NCI-H82 treated with DMSO at 0.1 percent for 48 hours (cell line): ENCODE data around the gene OSBPL7.

Experiments
- DNase-seq: peaks from one replicate; lab custom pipeline; 2025; ENCODE audit not compliant: unreplicated experiment; lab: John Stamatoyannopoulos, UW

Gene OSBPL7

DNA sequence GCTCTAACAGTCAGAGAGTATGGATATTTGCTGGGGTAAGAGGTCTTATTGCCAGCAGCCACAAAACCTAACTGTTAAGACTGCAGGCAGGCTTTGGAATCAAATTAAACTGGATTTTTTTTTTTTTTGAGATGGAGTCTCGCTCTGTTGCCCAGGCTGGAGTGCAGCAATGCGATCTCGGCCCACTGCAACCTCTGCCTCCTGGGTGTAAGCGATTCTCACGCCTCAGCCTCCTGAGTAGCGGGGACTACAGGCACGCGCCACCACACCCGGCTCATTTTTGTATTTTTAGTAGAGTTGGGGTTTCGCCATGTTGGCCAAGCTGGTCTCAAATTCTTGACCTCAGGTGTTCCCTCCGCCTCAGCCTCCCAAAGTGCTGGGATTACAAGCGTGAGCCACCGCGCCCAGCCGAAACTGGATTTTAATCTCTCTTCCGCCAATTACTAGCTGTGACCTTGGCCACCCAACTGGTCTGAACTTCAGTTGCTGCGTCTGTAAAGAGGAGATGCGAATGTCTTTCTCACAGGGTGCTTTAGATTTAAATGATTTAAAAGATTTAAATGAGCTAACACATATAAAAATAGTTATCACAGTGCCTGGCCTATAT lies 8.9 kb upstream of the OSBPL7 start:
- DNase-seq: no peak

DNA sequence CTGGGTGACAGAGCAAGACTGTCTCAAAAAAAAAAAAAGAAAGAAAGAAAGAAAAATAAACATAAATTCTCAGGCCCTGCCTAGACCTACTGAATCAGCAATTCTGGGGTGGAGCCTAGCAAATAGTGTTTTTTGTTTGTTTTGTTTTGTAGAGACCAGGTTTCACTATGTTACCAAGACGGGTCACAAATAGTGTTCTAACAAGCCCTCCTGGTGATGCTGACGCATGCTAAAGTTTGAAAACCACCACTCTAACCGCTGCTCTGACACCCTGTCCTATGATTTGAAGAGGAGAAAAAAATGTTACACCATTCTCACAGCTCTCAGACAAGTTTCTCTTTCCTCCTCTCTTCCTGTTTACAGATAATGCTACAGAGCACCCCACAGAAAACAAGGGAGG lies 8.3 kb upstream of the OSBPL7 start:
- DNase-seq: no peak

DNA sequence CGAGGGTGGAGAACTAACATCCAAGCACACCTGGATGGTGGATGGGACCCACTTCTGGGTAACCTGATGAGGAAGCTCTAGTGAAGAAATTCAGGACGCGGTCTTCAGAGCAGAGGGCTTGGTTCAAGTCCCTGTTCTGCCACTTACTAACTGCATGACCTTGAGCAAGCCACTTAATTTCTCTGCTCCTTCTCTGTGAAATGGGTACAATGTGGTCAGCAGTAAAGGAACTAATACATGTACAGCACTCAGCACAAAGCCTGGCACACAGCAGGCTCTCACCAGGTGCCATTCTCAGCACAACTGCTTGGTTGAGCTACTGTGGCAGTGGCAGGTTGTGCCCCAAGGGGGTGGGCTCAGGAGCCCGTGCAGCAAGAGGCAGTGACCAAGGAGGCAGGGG lies 1.9 kb upstream of the OSBPL7 start:
- no peak for DNase-seq

DNA sequence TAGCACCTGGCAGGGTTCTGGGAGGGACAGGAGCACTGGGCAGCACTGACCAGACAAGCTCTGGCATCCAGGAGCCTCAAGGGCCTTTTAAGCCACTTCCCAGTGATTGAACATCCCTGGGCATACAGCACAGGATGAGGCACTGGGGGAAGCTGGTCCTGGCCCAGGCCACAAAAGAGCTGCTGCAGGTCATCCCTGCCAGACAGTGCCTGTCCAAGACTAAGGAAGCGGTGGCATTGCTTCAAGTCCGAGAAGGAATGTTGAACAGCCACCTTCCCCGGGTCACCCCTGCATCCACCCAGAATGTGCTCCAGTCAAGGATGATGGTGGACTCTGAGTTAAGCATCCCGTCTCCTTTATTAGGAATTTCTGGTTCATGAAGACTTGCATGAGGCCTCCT lies 1.2 kb upstream of the OSBPL7 start:
- no peak for DNase-seq

DNA sequence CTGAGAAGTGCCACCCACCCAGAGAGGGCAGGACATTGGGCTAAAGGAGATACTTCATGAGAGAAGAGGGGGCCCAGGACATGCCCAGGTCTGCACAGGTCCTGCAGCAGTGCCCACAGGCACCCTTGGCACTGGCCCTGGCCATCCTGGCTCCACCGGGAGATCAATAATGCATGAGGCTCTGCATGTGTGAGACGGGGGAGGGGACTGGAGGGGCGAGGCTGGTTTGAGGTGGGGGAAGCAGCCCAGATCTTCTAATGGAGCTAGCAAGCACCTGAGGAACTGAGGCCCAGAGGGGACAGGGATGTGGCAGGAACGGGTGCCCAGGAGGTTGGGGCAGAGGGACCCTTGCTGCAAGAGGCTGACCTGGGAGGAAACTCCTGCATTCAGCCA lies 567 bp downstream of the OSBPL7 start:
- DNase-seq: no peak

DNA sequence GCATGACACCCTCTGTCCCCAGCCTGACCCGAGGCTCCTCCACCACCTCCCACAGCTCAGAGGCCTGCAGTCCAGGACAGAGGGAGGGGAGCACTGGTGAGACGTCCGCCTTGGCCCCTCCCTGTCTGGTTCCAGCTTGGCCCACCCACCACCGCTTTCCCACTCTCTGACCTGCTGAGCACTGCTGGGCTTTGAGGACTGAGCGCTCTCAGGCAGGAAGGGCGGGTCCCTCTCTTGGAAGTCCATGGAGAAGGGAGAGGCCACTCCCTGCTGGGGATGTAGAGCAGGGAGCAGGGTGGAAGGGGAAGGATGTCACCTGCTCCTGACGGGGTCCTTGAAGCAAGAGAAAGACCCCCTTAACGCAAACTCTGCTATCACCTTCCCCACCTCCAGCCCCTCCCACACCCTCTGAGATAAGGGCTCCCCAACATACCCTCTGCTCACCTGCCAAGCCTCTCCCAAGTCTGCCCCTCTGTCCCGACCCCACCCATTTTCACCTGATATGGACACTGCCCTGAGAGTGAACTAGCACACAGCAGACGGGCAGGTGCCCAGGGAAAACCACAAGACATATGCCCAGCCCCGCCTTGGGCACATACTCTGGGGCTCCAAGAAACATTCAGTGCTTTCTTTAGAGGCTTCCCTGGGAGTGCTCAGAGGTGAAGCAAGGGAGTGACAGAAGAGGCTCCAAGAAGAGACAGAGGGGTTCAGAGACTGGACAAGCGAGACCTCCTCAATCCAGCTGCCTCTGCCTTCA lies 1.4 kb downstream of the OSBPL7 start:
- DNase-seq: no peak

DNA sequence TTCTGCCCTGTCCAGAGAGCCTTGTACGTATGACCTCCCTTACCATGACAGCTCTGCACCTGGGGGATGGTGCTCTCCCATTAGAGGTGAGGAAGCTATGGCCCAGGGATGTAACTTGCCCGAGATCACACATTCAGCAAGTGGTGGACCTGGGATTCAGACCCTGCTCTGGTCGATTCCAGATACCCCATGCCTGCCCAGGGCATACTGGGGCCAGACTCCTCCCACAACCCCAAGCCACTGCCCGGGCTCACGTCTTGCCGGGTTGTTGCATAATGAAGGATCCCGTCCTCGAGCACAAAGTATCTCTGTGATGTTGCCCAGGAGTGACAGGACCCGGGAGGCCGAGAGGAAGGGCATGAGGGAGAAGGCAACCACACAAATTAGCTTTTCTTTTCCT lies 2.1 kb downstream of the OSBPL7 start:
- no peak for DNase-seq

DNA sequence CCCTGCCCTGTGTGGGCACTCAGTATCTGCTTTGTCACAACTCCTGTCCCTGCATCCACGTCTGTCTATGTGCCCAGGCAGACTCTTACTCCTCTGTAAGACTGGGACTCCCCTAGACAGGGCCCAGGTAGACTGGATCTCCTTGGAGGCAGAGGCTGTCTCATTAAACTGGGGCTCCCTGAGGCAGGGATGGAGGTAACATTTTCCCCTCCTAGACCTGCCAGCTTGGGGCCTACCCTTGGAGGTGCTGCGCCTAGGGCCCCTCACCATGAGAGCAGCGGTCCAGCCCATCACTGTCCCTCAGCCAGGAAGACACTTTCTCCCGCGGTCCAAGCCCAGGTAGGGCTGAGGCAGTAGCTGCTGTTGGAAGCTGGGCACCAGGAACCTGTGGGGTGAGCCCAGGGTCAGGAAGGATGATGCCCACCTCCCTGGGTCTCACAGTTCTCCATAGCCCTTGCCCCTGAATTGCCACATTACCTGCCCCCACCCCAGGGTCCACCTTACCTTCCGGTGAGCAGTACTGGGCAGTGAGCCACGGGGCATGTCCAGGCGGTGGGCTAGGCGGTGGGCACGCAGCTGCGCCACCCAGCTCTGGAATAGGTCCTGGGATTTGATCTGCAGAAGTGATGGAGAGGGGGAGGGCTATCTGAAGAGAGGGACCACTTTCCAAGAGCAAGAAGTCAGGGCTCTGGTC lies 3.4 kb downstream of the OSBPL7 start:
- DNase-seq: no peak

DNA sequence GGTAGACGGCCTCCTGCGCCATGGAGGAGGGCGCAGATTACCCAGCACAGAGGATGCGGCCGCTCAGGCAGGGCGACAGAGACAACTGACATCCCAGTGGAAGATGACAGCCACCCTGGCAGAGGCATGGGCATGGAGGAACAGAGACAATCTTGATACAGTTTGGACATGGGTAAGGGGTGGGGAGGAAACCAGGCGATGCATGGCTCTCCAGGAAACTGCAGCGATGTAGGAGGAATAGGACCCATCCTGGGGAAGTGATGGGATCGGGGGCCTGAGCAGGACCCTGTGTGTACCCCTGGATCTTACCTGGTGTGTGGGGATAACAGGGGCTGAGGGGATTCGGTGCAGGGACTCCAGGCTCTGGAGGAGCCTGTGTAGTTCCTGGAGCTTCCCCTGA lies 4.6 kb downstream of the OSBPL7 start:
- DNase-seq: no peak

DNA sequence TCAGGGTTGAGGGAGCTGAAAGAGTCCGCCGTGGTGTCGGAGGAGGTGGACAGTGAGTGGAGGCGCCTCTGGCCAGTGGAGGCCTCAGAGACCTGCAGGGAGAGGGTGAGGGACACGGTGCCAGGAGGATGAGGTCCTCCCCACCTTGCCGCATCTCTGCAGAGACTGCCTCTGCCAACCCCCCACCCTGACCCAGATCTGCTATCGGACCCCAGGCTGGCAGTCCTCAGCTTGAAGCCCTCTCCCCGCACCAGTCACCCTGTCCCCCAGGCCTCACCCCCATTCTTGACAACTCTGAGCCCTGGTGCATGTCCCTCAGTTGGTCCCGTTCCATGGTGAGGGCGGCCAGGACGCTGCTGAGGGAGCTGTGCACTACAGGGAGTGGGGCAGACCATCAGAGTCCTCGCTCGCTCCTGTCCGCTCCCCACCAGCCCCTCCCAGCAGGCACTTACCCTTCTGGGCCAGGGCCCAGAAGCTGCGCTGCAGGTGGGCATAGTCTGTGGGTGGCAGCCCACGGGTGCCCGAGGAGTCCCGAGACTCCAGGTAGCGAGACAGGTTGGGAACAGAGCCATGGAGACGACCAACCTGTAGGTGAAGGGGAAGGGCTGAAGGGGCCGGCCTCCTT lies 5.4 kb downstream of the OSBPL7 start:
- no peak for DNase-seq

DNA sequence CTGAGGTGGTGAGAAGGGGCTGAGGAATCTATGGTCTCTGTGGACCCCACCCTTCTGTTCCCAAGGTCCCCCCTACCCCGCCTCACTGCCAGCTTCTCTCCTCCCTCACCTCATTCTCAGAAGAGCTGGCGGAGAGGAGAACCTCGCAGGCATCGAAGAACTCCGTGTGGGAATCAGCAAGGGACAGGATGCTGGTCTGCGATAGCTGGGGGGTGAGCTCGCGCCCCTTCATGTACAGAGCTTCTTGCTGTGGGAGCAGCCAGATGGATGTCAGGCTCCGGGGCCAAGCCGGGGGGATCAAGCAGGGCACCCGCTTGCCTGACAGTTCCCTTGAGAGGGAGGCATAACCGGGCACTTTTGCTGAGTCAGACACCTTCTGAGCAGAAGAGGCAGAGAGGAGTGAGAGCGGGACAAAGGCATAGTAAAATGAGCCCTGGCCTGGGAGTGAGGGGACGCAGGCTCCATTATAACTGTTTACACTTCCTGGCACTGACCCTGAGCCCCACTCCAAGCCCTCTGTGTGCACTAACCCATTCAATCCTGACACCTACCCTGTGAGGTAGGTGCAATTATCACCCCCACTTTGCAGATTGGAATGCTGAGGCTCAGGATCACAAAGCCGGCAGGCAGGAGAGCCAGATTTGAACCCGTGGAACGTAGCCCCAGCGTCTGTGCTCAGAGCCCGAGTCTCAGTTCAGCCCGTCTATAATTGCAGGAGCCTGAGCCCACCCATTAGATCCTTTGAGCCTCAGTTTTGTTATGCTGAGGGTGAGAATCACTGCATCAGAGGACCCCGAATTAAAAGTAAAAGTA lies 6.3 kb downstream of the OSBPL7 start:
- no peak for DNase-seq

DNA sequence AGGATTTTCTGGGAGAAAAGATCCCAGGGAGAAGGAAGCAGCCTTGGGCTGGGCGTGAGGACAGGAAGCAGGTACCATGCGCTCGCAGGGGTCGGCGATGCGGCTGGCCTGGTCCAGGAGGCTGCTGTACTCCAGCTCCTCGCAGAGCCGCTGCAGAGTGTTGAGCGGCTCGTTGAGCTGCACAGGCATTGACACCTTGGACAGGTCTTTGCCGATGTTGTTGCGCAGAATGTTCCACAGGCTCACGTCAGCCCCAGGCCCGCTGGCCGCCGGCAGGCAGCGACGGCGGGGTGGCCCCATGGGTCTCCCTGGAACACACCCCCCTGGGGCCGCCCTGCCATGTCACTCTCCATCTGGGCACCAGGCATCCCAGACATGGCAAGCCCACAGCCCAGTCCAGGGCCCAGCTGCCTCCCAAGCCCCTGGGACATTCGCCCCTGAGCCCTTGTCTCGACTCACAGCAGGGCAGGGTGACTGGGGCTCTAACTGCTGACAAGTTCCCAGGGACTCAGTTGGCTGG lies 8.0 kb downstream of the OSBPL7 start:
- no peak for DNase-seq

DNA sequence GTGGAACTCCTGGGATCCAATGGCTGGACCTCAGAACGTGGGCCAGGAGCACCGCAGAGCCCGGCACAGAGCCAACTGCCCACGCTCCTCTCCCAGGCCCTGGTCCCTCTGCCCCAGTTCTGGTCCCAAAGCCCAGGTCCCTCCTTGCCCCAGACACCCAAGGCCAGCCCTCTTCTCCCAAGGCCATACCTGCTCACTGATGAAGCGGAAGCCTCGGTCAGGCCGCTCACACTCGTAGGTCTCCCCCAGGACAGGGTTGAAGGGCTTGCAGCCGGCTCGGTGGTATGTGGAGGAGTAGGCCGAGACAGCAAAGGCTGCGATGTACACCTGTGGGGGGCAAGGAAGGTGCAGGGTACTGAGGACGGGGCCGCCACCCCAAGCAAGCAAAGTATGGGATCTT lies 8.5 kb downstream of the OSBPL7 start:
- DNase-seq: no peak

DNA sequence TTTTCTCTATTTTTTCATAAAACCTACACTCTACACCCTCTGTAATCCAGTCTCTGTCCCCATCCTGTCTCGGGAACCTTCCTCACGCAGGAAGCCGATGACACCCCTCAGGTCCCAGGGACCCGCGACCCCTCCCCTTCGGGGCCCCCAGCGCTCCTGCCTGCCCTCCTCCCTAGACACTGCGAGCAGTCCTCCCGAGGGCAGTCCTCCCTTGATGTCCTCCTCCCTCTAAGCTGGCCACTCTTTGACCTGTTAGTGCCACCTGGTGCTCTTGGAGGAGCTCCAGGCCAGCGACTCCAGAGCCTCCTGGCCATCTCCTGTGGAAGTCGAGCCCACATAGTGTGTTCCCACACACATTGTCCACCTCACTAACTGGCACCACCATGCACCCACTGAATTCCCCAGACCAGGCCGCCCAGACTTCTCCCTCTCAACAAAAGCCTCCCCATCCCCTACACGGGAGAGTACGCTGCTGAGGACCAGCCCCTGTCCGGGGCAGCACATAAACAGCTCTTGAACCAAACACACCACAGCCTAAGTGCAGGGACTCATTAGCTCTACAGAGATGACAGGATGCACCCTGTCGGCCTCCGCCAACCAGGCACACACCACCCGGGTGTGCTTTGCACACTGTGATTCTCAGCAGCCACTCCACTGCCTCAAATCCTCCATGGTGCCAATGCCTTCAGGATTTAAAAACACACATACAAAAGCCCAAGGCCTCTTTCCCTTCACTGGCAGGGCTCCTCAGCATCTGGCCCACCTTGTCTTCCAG lies 9.3 kb downstream of the OSBPL7 start:
- DNase-seq: no peak

DNA sequence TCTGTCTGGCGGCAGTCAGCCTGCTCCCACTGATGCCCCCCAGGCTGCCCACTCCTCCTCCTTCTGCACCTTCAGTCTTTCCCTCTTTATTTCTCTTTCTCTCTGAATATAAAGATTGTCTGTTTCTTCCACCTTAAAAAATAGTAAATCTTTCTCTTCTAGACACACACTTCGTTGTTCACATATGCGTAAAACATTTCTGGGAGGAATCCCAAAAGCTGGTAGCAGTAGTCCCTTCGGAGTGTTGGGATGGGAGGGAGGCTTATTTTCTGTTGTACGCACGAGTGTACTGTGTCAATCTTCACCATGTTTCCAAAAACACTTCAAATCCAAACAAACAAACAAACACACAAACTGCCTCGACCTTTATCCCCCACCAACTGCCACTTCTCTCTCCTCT lies 9.9 kb downstream of the OSBPL7 start:
- no peak for DNase-seq

DNA sequence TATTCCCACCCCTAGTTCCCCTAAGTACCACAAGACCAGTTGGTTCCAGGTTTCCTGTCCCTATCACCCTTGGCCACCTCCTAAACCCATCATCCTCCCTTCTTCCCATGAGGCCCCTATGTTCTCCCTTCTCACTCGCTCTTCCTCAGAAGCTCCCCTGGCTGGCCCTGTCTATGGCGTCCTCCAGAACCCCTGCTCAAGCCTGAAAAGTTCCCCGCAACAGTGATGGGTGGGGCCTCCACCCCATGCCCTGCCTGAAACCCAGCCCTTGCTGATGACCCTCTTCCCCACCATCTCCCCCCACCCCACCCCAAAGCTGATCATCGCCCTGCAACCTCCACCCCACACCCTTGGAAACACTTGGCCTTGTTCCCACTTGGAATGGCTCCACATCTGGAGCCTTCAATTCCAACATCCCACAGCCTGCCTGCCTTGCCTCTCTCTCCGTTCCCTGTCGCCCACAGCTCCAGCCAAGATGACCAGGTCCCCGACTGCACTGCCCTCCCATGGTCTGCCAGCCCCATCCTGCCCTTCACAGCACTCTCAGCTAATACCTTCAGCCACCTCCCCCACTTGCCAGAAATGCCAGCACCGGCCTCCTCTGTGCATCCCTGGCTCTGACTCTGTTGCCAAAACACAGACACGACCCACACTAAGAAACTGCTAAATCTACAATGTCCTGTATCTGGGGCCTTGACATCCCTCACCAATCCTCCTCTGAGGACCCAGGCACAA lies 10.5 kb downstream of the OSBPL7 start:
- DNase-seq: no peak

DNA sequence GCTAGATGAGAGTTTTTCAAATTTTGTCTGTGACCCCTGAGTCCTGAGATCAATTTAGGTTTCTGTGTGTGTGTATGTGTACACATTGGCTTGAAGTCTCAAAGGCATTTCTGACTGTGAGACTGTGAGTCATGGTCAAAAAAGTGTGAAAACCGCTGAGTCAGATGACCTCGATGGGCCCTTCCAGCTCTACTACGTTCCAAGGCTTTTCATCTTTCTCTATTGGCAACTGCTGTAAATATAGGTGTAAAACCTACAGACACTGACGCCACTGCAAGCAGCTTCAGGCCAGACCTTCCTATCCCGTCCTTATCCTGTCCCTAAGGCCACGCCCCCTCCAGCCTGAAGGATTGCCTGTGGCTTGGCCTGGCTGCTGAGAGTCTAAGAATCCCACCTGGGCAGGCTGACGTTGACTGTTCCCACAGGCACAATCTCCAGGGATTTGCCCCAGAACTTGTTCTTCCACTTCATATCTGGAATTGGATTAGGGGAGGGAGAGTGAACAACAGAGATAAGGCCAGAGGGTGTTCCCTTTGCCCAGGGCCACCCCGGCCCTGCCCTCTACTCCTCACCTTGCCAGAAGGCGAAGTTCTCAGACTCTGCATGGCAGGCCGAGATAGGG lies 11.3 kb downstream of the OSBPL7 start:
- no peak for DNase-seq

DNA sequence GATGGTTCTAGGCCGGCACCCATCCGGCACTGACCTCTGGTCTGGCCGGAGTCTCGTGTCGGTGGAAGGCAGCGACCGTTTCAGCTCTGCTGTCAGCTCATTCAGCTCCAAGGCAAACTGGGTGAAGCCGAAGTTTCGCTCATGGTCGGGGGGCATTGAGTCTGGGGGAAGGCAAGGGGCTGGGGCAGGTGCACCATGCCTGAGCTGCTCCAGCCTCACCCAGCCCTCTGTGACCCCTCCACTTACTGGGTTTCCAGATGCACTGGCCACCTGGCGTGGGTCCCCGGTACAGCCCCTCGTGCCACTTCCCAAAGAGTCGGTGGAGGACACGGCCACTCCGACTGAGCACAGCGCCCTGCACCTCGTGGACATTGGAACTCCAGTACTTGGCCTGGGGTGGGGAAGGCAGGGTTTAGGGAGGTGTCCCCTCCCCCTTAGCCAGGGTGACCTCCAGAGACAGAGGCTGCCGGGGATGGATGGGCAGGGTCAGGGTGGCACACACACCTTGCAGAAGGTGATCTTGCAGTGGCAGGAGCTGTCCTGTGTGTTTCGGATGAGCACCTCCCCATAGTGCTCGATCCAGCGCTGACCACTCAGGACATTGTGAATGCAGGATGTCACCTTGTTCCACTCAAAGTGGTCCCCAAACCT lies 12.6 kb downstream of the OSBPL7 start:
- no peak for DNase-seq
